ENCODE data around the gene PRPSAP1. TPM values are rescaled to one million over a fixed set of nuclear protein-coding genes. Genes with fewer than 3 reads are reported as not detected.
A peak's percentile ranks its signal among the peaks of the same experiment; 100 is the strongest.

Gene PRPSAP1
- total RNA-seq, 1 experiment from 2014 or later, result 99.6 TPM

DNA sequence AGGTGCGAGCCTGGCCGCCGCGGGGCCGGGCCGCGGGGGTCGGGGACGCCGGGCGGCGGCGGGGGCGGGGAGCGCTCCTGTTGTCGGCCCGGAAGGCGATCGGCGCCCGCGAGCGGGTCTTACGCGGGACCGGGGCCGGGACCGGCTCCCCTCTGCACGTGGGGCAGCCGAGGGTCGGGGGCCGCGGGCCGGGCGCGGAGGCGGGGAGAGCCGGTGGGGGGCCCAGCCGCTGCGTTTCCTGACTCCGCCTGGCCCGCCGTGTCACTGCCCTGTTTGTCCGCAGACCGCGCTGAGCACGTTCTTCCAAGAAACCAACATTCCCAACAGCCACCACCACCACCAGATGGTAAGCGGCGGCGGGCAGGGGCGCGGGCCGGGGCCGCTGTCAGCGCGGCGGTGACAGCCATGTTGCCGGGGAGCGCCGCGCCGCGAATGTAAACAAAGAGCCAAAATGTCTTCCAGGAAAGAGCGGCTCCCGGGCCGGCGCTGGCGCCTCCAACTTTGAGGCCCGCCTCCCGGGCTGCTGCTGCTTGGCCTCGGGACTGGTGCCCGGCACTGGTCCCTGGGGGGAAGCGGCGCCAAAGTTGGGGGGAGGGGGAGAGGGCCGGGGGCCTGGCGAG is 88.0 kb downstream of the PRPSAP1 start:
- H3K27ac ChIP-seq (ENCODE audit: low read length), result peak overlapping the region; percentile 80; the same call in 1 of the 2 replicates
- ATAC-seq (no peak), DNase-seq (ENCODE audit: low read depth, low spot score) (no peak)
- CTCF ChIA-PET, result interaction anchor here (1.5 kb wide), 1 partner anchor 14 kb away, joined by 6 read pairs; no protein-coding TSS in a partner anchor
- BruUV-seq (replicated peaks), result no TSS peak
- peaks cover 51% of the 10 kb centered on the region for H3K4me1 ChIP-seq (ENCODE audit: control insufficient read depth, insufficient read depth, low read length)
- in situ Hi-C loops (cut with HindIII; ENCODE audit: low pct_unique_long_range_greater_than_20kb, low sequenced_read_pairs) (no loop called here), intact Hi-C loops (cut with micrococcal nuclease; ENCODE audit: unreplicated experiment) (no loop called here)
- no peaks in the 10 kb centered on the region for H3K27me3 ChIP-seq (ENCODE audit: control insufficient read depth, insufficient read depth, low read length)
- POLR2A ChIA-PET, result no interaction called here
- H3K36me3 ChIP-seq (ENCODE audit: control insufficient read depth, insufficient read depth, low read length), result no peaks in the 10 kb centered on the region; the same call in 1 of the 2 replicates
- H3K9me3 ChIP-seq (ENCODE audit: control insufficient read depth, insufficient read depth, low read depth, low read length), result no peaks in the 10 kb centered on the region
- TF ChIP-seq, protein P1, sequence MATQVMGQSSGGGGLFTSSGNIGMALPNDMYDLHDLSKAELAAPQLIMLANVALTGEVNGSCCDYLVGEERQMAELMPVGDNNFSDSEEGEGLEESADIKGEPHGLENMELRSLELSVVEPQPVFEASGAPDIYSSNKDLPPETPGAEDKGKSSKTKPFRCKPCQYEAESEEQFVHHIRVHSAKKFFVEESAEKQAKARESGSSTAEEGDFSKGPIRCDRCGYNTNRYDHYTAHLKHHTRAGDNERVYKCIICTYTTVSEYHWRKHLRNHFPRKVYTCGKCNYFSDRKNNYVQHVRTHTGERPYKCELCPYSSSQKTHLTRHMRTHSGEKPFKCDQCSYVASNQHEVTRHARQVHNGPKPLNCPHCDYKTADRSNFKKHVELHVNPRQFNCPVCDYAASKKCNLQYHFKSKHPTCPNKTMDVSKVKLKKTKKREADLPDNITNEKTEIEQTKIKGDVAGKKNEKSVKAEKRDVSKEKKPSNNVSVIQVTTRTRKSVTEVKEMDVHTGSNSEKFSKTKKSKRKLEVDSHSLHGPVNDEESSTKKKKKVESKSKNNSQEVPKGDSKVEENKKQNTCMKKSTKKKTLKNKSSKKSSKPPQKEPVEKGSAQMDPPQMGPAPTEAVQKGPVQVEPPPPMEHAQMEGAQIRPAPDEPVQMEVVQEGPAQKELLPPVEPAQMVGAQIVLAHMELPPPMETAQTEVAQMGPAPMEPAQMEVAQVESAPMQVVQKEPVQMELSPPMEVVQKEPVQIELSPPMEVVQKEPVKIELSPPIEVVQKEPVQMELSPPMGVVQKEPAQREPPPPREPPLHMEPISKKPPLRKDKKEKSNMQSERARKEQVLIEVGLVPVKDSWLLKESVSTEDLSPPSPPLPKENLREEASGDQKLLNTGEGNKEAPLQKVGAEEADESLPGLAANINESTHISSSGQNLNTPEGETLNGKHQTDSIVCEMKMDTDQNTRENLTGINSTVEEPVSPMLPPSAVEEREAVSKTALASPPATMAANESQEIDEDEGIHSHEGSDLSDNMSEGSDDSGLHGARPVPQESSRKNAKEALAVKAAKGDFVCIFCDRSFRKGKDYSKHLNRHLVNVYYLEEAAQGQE (IDR thresholded peaks at IDR 0.05; ENCODE audit: insufficient read depth in 1 of 2, low read depth in 2 of 2, low read length in 1 of 2), result no peak
- TF ChIP-seq POLR2AphosphoS5 (IDR thresholded peaks at IDR 0.05; ENCODE audit: low read depth, low read length) (no peak), SIN3A (IDR thresholded peaks at IDR 0.05; ENCODE audit: borderline replicate concordance, insufficient read depth, low read depth, low read length) (peak; percentile 98), TCF7L2 (IDR thresholded peaks at IDR 0.05; ENCODE audit: low read depth, low read length) (no peak)
- TF ChIP-seq, protein P2, sequence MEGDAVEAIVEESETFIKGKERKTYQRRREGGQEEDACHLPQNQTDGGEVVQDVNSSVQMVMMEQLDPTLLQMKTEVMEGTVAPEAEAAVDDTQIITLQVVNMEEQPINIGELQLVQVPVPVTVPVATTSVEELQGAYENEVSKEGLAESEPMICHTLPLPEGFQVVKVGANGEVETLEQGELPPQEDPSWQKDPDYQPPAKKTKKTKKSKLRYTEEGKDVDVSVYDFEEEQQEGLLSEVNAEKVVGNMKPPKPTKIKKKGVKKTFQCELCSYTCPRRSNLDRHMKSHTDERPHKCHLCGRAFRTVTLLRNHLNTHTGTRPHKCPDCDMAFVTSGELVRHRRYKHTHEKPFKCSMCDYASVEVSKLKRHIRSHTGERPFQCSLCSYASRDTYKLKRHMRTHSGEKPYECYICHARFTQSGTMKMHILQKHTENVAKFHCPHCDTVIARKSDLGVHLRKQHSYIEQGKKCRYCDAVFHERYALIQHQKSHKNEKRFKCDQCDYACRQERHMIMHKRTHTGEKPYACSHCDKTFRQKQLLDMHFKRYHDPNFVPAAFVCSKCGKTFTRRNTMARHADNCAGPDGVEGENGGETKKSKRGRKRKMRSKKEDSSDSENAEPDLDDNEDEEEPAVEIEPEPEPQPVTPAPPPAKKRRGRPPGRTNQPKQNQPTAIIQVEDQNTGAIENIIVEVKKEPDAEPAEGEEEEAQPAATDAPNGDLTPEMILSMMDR (IDR thresholded peaks at IDR 0.05), result no peak
- peak overlapping the region; percentile 68 to 78 for H3K4me3 ChIP-seq (ENCODE audit: low read depth in 2 of 2, low read length in 2 of 2)

GRCh38 chr17:76264755-76265623 is 88.7 kb downstream of the PRPSAP1 start, which contains the start of gene UBALD2:
Gene UBALD2 (plus strand): TSS chr17:76265348. CDS start chr17:76265506, 158 bp downstream.
- peak; percentile 95 for DNase-seq (ENCODE audit: low read depth, low spot score)
- intact Hi-C loops (cut with micrococcal nuclease; ENCODE audit: unreplicated experiment), result no loop called here
- peak within 1 kb of the TSS; percentile 92 for H3K27ac ChIP-seq (ENCODE audit: low read length)
- no peaks in the 10 kb centered on the region for H3K27me3 ChIP-seq (ENCODE audit: control insufficient read depth, insufficient read depth, low read length)
- POLR2A ChIA-PET, result interaction anchor here (0.6 to 1.0 kb wide), 5 partner anchors 17 to 411 kb away, joined by 3 to 5 read pairs (median 3); partner anchors contain the start of gene RNF157
- H3K36me3 ChIP-seq (ENCODE audit: control insufficient read depth, insufficient read depth, low read length), result no peaks in the 10 kb centered on the region; the same call in 1 of the 2 replicates
- H3K4me3 ChIP-seq (ENCODE audit: low read depth in 2 of 2, low read length in 2 of 2), result peak within 1 kb of the TSS; percentile 68 to 78
- CTCF ChIA-PET, result interaction anchor here (1.5 kb wide), 1 partner anchor 15 kb away, joined by 6 read pairs; no protein-coding TSS in a partner anchor
- in situ Hi-C loops (cut with HindIII; ENCODE audit: low pct_unique_long_range_greater_than_20kb, low sequenced_read_pairs), result no loop called here
- peaks cover 49% of the 10 kb centered on the region for H3K4me1 ChIP-seq (ENCODE audit: control insufficient read depth, insufficient read depth, low read length)
- BruUV-seq (replicated peaks), result no TSS peak
- H3K9me3 ChIP-seq (ENCODE audit: control insufficient read depth, insufficient read depth, low read depth, low read length), result no peaks in the 10 kb centered on the region
- ATAC-seq, result peak; percentile 97
- TF ChIP-seq, protein P2 (IDR thresholded peaks at IDR 0.05), result no peak
- TF ChIP-seq POLR2AphosphoS5 (IDR thresholded peaks at IDR 0.05; ENCODE audit: low read depth, low read length) (peak; percentile 51), TCF7L2 (IDR thresholded peaks at IDR 0.05; ENCODE audit: low read depth, low read length) (peak; percentile 98), SIN3A (IDR thresholded peaks at IDR 0.05; ENCODE audit: borderline replicate concordance, insufficient read depth, low read depth, low read length) (peak; percentile 61)
- TF ChIP-seq, protein P1 (IDR thresholded peaks at IDR 0.05; ENCODE audit: insufficient read depth in 1 of 2, low read depth in 2 of 2, low read length in 1 of 2), result no peak
